HCT116 (cell line): ENCODE data around the gene CDH4. TPM values are rescaled to one million over a fixed set of nuclear protein-coding genes. Genes with fewer than 3 reads are reported as not detected.

Experiments used
- ATAC-seq: fragments of 200-7000 bp; cut with Tn5 transposase; 2 replicates; pipeline ENCODE4 v1.9.1; 2020; ENCODE audit warnings: mild to moderate bottlenecking, moderate library complexity
- BruUV-seq: library from RNA; stranded (reverse); fragments of 400-500 nt; replicated peaks from 2 replicates; lab custom pipeline; 2021; lab: Mats Ljungman, UMichigan
- CTCF ChIA-PET: fragments of 300-600 bp; sonication (Branson Sonifier 250); formaldehyde crosslinking; loops from one replicate; lab custom pipeline; 2021; ENCODE audit warnings: antibody characterized with exemption; lab: Charles Lee
- POLR2A ChIA-PET: fragments of 300-600, 350-600 bp; sonication (Branson Sonifier 250); formaldehyde crosslinking; loops from one replicate; lab custom pipeline; 2021; ENCODE audit warnings: antibody characterized with exemption; lab: Charles Lee
- RAD21 ChIA-PET, 2 experiments: fragments of 300-600 bp; sonication (Branson Sonifier 250); formaldehyde crosslinking; loops; one replicate each; lab custom pipeline; 2023; ENCODE audit warnings: low total read pairs in 2 of 2; ENCODE audit not compliant: uncharacterized antibody in 2 of 2, unreplicated experiment in 2 of 2, low non-redundant PET in 1 of 2; lab: Charles Lee
- DNase-seq: peaks from one replicate; pipeline ENCODE4 v3.0.0-alpha.2; 2010; ENCODE audit warnings: low read depth, low spot score
- H2AFZ ChIP-seq: fragments of 200-600 bp; shearing (Covaris generic), sonication (generic); 2 replicates; pipeline ENCODE4 v1.6.1; 2017; ENCODE audit warnings: low read depth, mixed run types, mixed read lengths, antibody characterized with exemption, low read length; ENCODE audit not compliant: poor library complexity, severe bottlenecking
- H3K27ac ChIP-seq: 2 replicates; pipeline ENCODE4 v1.5.1; 2012; ENCODE audit warnings: low read depth, low read length
- H3K27me3 ChIP-seq: fragments of 200-600 bp; sonication (generic); 2 replicates; pipeline ENCODE4 v1.6.1; 2016; ENCODE audit warnings: mixed run types, low read length, mixed read lengths; ENCODE audit not compliant: insufficient read depth
- H3K36me3 ChIP-seq, 2 experiments: fragments of 200-500 bp in 1 of 2; fragments of 200-600 bp in 1 of 2; sonication (Bioruptor generic) in 1 of 2; sonication (generic) in 1 of 2; 2 replicates each; pipeline versions ENCODE4 v1.5.1 to v1.6.1; 2014 to 2016; ENCODE audit warnings: low read length in 2 of 2, inconsistent platforms in 1 of 2, mixed read lengths in 1 of 2, mixed run types in 1 of 2; ENCODE audit not compliant: insufficient read depth in 2 of 2, control insufficient read depth in 1 of 2
- H3K4me1 ChIP-seq, 2 experiments: fragments of 200-600 bp in 1 of 2; sonication (generic) in 1 of 2; 2 replicates each; pipeline versions ENCODE4 v1.5.1 to v1.6.1; 2012 to 2017; ENCODE audit warnings: low read length in 2 of 2, inconsistent platforms in 1 of 2, mild to moderate bottlenecking in 1 of 2, mixed read lengths in 1 of 2, mixed run types in 1 of 2, moderate library complexity in 1 of 2; ENCODE audit not compliant: insufficient read depth in 2 of 2, control insufficient read depth in 1 of 2
- H3K4me2 ChIP-seq: fragments of 200-600 bp; sonication (generic); 2 replicates; pipeline ENCODE4 v1.6.1; 2017; ENCODE audit warnings: mixed run types, low read length, mixed read lengths
- H3K4me3 ChIP-seq, 2 experiments: fragments of 200-600 bp in 1 of 2; sonication (generic) in 1 of 2; replicated peaks in 1 of 2; 2 replicates each; pipeline ENCODE4 v1.5.1; 2011 to 2016; ENCODE audit warnings: low read length in 2 of 2, control low read depth in 1 of 2, low read depth in 1 of 2, mild to moderate bottlenecking in 1 of 2, mixed read lengths in 1 of 2, mixed run types in 1 of 2
- H3K79me2 ChIP-seq: fragments of 200-600 bp; sonication (generic); 2 replicates; pipeline ENCODE4 v1.6.1; 2017; ENCODE audit warnings: mild to moderate bottlenecking, mixed run types, low read length, moderate library complexity, mixed read lengths; ENCODE audit not compliant: insufficient read depth
- H3K9ac ChIP-seq: fragments of 200-600 bp; sonication (generic); 2 replicates; pipeline ENCODE4 v1.6.1; 2016; ENCODE audit warnings: low read length, mixed read lengths
- H3K9me2 ChIP-seq: fragments of 200-600 bp; sonication (generic), shearing (Covaris generic); 2 replicates; pipeline ENCODE4 v1.6.1; 2017; ENCODE audit warnings: mixed run types, mild to moderate bottlenecking, moderate library complexity; ENCODE audit not compliant: insufficient read depth
- H3K9me3 ChIP-seq, 2 experiments: fragments of 200-500 bp in 1 of 2; fragments of 200-600 bp in 1 of 2; sonication (Bioruptor generic) in 1 of 2; sonication (generic) in 1 of 2; 2 replicates each; pipeline ENCODE4 v1.6.1; 2014 to 2017; ENCODE audit warnings: low read length in 2 of 2, mixed read lengths in 2 of 2, inconsistent platforms in 1 of 2, low read depth in 1 of 2, mild to moderate bottlenecking in 1 of 2, mixed run types in 1 of 2, moderate library complexity in 1 of 2; ENCODE audit not compliant: control insufficient read depth in 1 of 2, insufficient read depth in 1 of 2
- H4K20me1 ChIP-seq: fragments of 200-600 bp; sonication (generic), shearing (Covaris generic); 2 replicates; pipeline ENCODE4 v1.6.1; 2017; ENCODE audit warnings: mixed run types, mild to moderate bottlenecking, moderate library complexity; ENCODE audit not compliant: insufficient read depth
- CBX3 ChIP-seq: IDR thresholded peaks from 2 replicates; pipeline ENCODE4 v1.6.1; 2012; ENCODE audit warnings: low read depth
- CEBPB ChIP-seq: IDR thresholded peaks from 2 replicates; pipeline ENCODE4 v1.6.1; 2012; ENCODE audit warnings: low read depth
- CTCF ChIP-seq, 3 experiments: fragments of 200-600 bp in 1 of 3; sonication (generic) in 1 of 3; IDR thresholded peaks in 2 of 3; conservative IDR thresholded peaks in 1 of 3; 2 replicates each; pipeline ENCODE4 v1.5.1; 2012 to 2017; ENCODE audit warnings: low read depth in 2 of 3, low read length in 2 of 3, antibody characterized with exemption in 1 of 3, borderline replicate concordance in 1 of 3, control low read depth in 1 of 3, mild to moderate bottlenecking in 1 of 3, mixed read lengths in 1 of 3, mixed run types in 1 of 3, moderate library complexity in 1 of 3; ENCODE audit not compliant: insufficient read depth in 1 of 3
- EGR1 ChIP-seq: IDR thresholded peaks from 2 replicates; pipeline ENCODE4 v1.6.1; 2012; ENCODE audit warnings: low read depth
- ELF1 ChIP-seq: IDR thresholded peaks from 2 replicates; pipeline ENCODE4 v1.6.1; 2012; ENCODE audit warnings: low read depth, borderline replicate concordance
- EZH2 ChIP-seq: fragments of 200-600 bp; sonication (generic); IDR thresholded peaks from 2 replicates; pipeline ENCODE4 v1.6.1; 2017; ENCODE audit warnings: antibody characterized with exemption, mixed run types
- EZH2phosphoT487 ChIP-seq: fragments of 200-600 bp; IDR thresholded peaks from 2 replicates; pipeline ENCODE4 v1.6.1; 2018; ENCODE audit warnings: antibody characterized with exemption, borderline replicate concordance
- JUND ChIP-seq: IDR thresholded peaks from 2 replicates; pipeline ENCODE4 v1.6.1; 2012
- MAX ChIP-seq: IDR thresholded peaks from 2 replicates; pipeline ENCODE4 v1.6.1; 2012
- POLR2AphosphoS5 ChIP-seq: IDR thresholded peaks from 2 replicates; pipeline ENCODE4 v1.6.1; 2011; ENCODE audit warnings: mild to moderate bottlenecking, low read depth, low read length, moderate library complexity
- RAD21 ChIP-seq: IDR thresholded peaks from 2 replicates; pipeline ENCODE4 v1.6.1; 2012; ENCODE audit warnings: low read depth, mild to moderate bottlenecking
- SIN3A ChIP-seq: IDR thresholded peaks from 2 replicates; pipeline ENCODE4 v1.6.1; 2012; ENCODE audit warnings: low read depth
- SP1 ChIP-seq: IDR thresholded peaks from 2 replicates; pipeline ENCODE4 v1.6.1; 2012; ENCODE audit warnings: low read depth
- TCF7L2 ChIP-seq: IDR thresholded peaks from 2 replicates; pipeline ENCODE4 v1.7.0; 2011; ENCODE audit warnings: borderline replicate concordance, inconsistent platforms; ENCODE audit not compliant: insufficient read depth, insufficient read length; ENCODE audit errors: extremely low read depth
- ZBTB33 ChIP-seq: IDR thresholded peaks from 2 replicates; pipeline ENCODE4 v1.6.1; 2011; ENCODE audit warnings: mild to moderate bottlenecking, low read length, moderate library complexity; ENCODE audit not compliant: insufficient replicate concordance; ENCODE audit errors: extremely low read depth
- ZFX ChIP-seq: fragments of 450-650 bp; IDR thresholded peaks from 2 replicates; pipeline ENCODE4 v1.6.1; 2017
- intact Hi-C: fragments of 100-400 bp; cut with micrococcal nuclease; formaldehyde crosslinking; loops from 2 replicates; pipeline ENCODE4 v1.10.0; 2022
- total RNA-seq: library from RNA; stranded (reverse); gene quantifications from one replicate; pipeline ENCODE4 v1.2.1, GENCODE V29; 2021; ENCODE audit not compliant: unreplicated experiment

Gene CDH4
- total RNA-seq, 1 experiment from 2014 or later: not detected

GRCh38 chr20:61262514-61262913, 10.5 kb downstream of the CDH4 start:
- Histone ChIP-seq H3K9ac (no peak overlapping the region), H3K27ac (no peak overlapping the region), H3K9me2 (no peaks in the 10 kb centered on the region), H3K9me3 (peaks cover 3 to 7% of the 10 kb centered on the region in 2 experiments; a peak in 2 of 4 replicates), H3K79me2 (no peaks in the 10 kb centered on the region), H3K4me1 (no peaks in the 10 kb centered on the region), H2AFZ (no peak overlapping the region), H3K4me3 (no peak overlapping the region), H3K36me3 (no peaks in the 10 kb centered on the region), H4K20me1 (no peaks in the 10 kb centered on the region), H3K4me2 (no peak overlapping the region), H3K27me3 (no peaks in the 10 kb centered on the region)
- no peak for TF ChIP-seq JUND
- TF ChIP-seq CEBPB: no peak
- no peak for TF ChIP-seq SP1
- no peak for TF ChIP-seq SIN3A
- TF ChIP-seq TCF7L2: no peak
- no peak for TF ChIP-seq RAD21
- no peak for TF ChIP-seq CBX3
- TF ChIP-seq EZH2: no peak
- no peak for TF ChIP-seq EGR1
- TF ChIP-seq MAX: no peak
- no peak for TF ChIP-seq POLR2AphosphoS5
- ChIA-PET POLR2A (no interaction called here), CTCF (no interaction called here), RAD21 (interaction anchor here in 1 of 2 experiments (0.6 kb wide), 1 partner anchor 237 kb away, joined by 7 read pairs; no protein-coding TSS in a partner anchor)
- no TSS peak for BruUV-seq
- ATAC-seq (no peak), DNase-seq (no peak)
- intact Hi-C loops: no loop called here

GRCh38 chr20:61263084-61263695, 11.1 kb downstream of the CDH4 start:
- DNase-seq: no peak
- Histone ChIP-seq H3K9ac (no peak overlapping the region), H3K79me2 (no peaks in the 10 kb centered on the region), H3K4me3 (no peak overlapping the region), H4K20me1 (no peaks in the 10 kb centered on the region), H3K27me3 (no peaks in the 10 kb centered on the region), H3K36me3 (no peaks in the 10 kb centered on the region), H3K4me2 (no peak overlapping the region), H3K4me1 (no peaks in the 10 kb centered on the region), H2AFZ (no peak overlapping the region), H3K9me2 (no peaks in the 10 kb centered on the region)
- CTCF ChIA-PET: no interaction called here
- POLR2A ChIA-PET: no interaction called here
- intact Hi-C loops: no loop called here
- RAD21 ChIA-PET: no interaction called here
- no peak for ATAC-seq
- no TSS peak for BruUV-seq
- TF ChIP-seq EZH2 (no peak), EZH2phosphoT487 (no peak), RAD21 (peak; percentile 24; the same call in 1 of the 2 replicates), ZBTB33 (no peak), ELF1 (no peak), ZFX (no peak), CTCF (IDR thresholded peaks at IDR 0.05 in 2 of 3, conservative IDR thresholded peaks at IDR 0.05 in 1 of 3; ENCODE audit: borderline replicate concordance in 1 of 3, insufficient read depth in 1 of 3, low read depth in 2 of 3, low read length in 2 of 3) (peak in 2 of 3 experiments; percentile 70 to 79; a peak in 4 of 6 replicates)
- TF ChIP-seq, all 23 proteins: peak for 2
- no peak overlapping the region for H3K27ac ChIP-seq
- peaks cover 3 to 7% of the 10 kb centered on the region in 2 experiments; a peak in 2 of 4 replicates for H3K9me3 ChIP-seq
